ENCODE data around the gene IMMP2L. TPM values are rescaled to one million over a fixed set of nuclear protein-coding genes. Genes with fewer than 3 reads are reported as not detected.

IMMP2L gene
- total and polyA plus RNA-seq, 2 of the 8 experiments (the other 6 are each of a cell fraction or from before 2014, with no cell fraction given): 2.3 to 10.1 TPM

DNA sequence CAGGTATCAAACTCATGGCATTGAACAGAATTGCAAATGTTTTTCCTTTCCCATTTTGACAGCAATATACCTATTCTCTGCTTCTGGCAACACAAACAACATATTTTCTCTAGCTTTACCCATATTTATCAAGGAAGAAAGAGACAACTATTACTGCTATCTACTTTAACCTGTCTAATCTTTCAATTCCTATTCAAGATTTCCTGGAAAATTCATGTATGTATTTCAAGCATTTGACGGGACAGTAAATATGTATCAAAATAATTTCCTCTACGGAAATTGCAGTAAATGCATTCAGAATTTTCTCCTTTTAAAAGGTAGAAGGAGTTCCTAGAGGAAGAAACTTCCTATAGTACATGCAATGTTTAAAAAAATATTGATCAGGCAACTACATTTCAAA is 650.7 kb downstream of the IMMP2L start (continued):
- TF ChIP-seq, protein P1, sequence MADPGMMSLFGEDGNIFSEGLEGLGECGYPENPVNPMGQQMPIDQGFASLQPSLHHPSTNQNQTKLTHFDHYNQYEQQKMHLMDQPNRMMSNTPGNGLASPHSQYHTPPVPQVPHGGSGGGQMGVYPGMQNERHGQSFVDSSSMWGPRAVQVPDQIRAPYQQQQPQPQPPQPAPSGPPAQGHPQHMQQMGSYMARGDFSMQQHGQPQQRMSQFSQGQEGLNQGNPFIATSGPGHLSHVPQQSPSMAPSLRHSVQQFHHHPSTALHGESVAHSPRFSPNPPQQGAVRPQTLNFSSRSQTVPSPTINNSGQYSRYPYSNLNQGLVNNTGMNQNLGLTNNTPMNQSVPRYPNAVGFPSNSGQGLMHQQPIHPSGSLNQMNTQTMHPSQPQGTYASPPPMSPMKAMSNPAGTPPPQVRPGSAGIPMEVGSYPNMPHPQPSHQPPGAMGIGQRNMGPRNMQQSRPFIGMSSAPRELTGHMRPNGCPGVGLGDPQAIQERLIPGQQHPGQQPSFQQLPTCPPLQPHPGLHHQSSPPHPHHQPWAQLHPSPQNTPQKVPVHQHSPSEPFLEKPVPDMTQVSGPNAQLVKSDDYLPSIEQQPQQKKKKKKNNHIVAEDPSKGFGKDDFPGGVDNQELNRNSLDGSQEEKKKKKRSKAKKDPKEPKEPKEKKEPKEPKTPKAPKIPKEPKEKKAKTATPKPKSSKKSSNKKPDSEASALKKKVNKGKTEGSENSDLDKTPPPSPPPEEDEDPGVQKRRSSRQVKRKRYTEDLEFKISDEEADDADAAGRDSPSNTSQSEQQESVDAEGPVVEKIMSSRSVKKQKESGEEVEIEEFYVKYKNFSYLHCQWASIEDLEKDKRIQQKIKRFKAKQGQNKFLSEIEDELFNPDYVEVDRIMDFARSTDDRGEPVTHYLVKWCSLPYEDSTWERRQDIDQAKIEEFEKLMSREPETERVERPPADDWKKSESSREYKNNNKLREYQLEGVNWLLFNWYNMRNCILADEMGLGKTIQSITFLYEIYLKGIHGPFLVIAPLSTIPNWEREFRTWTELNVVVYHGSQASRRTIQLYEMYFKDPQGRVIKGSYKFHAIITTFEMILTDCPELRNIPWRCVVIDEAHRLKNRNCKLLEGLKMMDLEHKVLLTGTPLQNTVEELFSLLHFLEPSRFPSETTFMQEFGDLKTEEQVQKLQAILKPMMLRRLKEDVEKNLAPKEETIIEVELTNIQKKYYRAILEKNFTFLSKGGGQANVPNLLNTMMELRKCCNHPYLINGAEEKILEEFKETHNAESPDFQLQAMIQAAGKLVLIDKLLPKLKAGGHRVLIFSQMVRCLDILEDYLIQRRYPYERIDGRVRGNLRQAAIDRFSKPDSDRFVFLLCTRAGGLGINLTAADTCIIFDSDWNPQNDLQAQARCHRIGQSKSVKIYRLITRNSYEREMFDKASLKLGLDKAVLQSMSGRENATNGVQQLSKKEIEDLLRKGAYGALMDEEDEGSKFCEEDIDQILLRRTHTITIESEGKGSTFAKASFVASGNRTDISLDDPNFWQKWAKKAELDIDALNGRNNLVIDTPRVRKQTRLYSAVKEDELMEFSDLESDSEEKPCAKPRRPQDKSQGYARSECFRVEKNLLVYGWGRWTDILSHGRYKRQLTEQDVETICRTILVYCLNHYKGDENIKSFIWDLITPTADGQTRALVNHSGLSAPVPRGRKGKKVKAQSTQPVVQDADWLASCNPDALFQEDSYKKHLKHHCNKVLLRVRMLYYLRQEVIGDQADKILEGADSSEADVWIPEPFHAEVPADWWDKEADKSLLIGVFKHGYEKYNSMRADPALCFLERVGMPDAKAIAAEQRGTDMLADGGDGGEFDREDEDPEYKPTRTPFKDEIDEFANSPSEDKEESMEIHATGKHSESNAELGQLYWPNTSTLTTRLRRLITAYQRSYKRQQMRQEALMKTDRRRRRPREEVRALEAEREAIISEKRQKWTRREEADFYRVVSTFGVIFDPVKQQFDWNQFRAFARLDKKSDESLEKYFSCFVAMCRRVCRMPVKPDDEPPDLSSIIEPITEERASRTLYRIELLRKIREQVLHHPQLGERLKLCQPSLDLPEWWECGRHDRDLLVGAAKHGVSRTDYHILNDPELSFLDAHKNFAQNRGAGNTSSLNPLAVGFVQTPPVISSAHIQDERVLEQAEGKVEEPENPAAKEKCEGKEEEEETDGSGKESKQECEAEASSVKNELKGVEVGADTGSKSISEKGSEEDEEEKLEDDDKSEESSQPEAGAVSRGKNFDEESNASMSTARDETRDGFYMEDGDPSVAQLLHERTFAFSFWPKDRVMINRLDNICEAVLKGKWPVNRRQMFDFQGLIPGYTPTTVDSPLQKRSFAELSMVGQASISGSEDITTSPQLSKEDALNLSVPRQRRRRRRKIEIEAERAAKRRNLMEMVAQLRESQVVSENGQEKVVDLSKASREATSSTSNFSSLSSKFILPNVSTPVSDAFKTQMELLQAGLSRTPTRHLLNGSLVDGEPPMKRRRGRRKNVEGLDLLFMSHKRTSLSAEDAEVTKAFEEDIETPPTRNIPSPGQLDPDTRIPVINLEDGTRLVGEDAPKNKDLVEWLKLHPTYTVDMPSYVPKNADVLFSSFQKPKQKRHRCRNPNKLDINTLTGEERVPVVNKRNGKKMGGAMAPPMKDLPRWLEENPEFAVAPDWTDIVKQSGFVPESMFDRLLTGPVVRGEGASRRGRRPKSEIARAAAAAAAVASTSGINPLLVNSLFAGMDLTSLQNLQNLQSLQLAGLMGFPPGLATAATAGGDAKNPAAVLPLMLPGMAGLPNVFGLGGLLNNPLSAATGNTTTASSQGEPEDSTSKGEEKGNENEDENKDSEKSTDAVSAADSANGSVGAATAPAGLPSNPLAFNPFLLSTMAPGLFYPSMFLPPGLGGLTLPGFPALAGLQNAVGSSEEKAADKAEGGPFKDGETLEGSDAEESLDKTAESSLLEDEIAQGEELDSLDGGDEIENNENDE (IDR thresholded peaks at IDR 0.05; ENCODE audit: insufficient replicate concordance, low read length): no peak

Measured in H1 (cell line).